HG03469 (cell line): ENCODE results near the gene CDCA3.

Experiments used
- ATAC-seq: cut with Tn5 transposase; IDR thresholded peaks from one replicate; pipeline ENCODE4 v1.9.1; 2021; ENCODE audit warnings: mild to moderate bottlenecking, moderate library complexity, moderate number of reproducible peaks; ENCODE audit not compliant: unreplicated experiment

The CDCA3 gene

DNA sequence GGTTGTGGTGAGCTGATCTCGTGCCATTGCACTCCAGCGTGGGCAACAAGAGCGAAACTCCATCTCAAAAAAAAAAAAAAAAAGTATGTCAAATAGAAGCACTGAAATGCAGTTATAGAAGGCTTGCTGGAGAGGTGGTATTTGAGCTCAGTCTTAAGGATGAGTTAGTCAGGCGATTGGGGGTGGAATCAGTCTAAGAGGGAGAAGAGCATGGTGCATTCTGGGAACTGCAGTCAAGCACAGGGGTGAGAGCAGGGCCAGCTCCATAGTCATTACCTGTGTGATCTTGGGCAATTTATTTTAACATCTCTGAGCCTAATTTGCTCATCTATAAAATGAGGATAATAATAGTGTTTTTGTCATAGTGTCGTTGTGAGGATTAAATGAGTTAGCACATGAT is 16.2 kb downstream of the CDCA3 start:
- no peak for ATAC-seq

DNA sequence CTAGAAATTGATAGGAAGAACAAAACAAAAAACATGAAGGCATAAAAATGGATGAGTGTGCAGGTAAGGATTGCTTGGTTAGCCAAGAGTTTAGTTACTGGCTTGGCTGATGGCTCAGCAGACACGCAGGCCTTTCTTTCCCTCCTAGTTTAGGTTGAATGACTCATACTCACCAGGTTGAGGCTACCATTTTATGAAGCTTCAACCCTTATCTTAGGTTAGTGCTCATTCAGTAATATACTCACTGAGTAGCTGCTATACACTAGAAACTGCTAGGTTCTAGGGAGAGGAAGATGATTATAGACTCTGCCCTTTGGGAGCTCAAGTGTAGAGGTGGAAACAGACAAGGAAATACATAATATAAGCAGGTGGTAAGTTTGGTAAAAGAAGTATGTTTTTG is 16.8 kb downstream of the CDCA3 start:
- no peak for ATAC-seq

DNA sequence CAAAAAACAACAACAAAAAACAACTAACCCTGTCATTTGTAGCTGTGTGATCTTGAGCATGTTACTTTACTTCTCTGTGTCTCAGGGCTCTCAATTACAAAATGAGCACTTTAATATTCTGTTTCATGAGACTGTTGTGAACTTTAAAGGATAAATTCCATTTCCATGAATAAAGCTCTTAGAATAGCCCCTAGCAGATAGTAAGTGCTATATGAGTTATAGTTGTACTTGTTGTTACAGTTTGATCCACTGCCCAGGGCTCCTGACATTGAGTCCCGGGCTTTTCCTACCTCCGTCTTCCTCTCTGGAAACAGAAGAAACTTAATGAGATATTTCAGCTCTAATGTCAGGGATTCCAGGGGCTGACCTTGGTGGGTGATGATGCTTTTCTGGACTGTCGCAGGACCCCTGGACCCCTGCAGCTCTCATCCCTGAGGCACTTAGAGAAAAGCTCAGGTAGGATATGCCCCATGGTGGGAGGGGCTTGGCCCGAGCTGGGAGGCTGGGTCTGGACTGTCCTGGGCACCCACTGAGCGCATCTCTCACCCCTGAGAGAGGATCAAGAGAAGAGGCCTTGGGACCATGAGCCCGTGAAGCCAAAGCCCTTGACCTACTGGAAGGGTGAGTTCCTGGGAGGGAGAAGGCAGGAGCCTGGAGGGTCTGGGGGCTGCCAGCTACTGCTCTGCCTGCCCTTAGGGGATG is 17.7 kb downstream of the CDCA3 start:
- no peak for ATAC-seq

DNA sequence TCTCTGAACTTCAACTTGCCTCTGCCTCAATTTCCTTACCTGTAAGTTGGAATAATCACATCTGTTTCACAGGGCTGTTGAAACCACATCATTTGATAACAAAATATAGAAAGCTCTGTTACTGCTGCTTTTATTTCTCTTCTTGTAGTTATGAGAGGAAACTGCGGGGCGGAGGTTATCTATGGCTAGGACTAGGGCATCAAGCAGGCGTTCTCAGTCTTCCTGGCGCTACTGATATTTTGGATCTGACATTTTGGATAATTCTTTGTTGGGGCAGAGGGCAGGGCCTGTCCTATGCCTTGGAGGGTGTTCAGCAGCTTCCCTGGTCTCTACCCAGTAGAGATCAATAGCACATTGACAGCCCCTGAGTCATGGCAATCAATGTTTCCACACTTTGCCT is 19.0 kb downstream of the CDCA3 start:
- no peak for ATAC-seq

DNA sequence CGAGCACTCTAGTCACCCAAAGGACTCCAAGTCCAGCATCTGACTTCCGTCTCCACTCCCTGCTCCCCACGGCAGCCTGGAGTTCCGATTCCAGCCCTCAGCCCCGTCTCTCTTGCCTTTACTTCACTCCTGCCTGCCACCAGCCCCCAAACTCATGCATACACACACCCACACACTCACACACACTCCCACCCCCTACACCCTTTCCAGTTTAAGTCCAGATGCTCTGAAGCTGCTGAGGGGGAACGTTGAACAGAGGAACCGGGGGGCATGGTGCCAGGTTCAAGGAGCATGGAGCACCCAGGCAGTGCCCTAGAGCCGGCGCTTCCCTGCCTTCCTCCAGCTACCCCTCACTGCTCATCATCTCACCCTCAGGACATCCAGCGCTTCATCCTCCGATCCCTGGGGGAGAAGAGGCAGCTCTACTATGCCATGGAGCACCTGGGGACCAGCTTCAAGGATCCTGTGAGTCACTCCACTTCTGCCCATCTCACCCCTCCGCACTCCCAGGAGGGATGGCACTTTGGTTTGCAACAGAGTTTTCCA is 19.6 kb downstream of the CDCA3 start:
- ATAC-seq = no peak

DNA sequence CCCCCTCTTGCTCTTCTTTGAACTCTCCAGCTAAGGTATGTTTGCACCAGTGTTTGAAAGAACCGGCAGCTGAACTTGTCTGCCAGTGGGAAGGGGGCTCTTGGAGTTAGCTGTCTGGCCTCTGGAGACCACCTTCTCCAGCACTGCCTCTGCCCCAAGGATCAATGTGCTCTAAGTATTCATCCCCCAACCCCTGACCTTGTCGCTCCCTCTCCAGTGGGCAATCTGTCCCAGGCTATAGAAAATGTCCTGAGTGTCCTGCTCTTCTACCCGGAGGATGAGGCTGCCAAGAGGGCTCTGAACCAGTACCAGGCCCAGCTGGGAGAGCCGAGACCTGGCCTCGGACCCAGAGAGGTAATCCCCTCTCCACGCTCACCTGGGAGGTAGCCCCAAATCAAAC is 20.1 kb downstream of the CDCA3 start:
- ATAC-seq = no peak

DNA sequence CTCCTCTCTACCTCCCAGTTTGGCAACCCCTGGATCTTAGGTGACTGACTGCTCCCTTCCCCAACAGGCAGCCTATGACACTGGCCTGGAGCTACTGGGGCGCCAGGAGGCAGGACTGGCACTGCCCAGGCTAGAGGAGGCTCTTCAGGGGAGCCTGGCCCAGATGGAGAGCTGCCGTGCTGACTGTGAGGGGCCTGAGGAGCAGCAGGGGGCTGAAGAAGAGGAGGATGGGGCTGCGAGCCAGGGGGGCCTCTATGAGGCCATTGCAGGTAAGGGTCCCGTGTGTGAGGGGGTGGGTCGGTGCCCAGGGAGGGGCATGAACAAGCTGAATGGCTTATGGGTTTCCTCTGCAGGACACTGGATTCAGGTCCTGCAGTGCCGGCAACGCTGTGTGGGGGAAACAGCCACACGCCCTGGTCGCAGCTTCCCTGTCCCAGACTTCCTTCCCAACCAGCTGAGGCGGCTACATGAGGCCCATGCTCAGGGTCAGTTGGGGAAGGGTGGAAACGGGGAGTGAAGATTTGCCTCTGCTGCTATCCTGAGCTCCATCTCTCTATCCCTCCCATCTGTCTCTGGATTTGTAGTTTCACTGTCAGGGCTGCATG is 20.7 kb downstream of the CDCA3 start:
- ATAC-seq = no peak

DNA sequence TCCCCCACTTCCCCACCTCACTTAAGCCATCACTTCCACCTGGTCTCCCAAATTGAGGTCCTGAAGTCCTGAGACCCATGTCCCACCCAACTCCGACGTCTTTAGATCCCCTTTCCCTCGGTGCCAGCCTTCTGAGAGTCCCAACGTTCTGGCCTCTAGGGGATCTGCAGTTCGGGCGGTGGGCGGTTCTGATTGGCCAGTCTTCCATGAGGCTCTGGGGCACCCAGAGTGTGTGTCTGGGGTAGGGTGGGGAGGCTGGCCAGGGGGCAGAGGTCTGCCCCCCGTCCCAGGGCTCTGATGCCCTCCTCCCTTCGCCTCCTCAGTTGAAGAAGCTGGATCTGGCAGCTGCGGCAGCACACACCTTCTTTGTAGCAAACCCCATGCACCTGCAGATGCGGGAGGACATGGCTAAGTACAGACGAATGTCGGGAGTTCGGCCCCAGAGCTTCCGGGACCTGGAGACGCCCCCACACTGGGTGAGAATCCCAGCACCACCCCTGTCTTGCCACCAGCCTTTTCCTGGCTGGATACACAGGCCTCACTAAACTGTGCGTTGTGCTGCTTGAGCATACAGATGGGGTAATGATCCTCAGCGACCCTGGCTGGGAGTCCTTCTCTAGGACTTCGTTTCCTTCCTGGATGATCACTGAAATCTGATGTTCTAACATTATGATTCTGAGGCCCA is 21.4 kb downstream of the CDCA3 start:
- no peak for ATAC-seq

DNA sequence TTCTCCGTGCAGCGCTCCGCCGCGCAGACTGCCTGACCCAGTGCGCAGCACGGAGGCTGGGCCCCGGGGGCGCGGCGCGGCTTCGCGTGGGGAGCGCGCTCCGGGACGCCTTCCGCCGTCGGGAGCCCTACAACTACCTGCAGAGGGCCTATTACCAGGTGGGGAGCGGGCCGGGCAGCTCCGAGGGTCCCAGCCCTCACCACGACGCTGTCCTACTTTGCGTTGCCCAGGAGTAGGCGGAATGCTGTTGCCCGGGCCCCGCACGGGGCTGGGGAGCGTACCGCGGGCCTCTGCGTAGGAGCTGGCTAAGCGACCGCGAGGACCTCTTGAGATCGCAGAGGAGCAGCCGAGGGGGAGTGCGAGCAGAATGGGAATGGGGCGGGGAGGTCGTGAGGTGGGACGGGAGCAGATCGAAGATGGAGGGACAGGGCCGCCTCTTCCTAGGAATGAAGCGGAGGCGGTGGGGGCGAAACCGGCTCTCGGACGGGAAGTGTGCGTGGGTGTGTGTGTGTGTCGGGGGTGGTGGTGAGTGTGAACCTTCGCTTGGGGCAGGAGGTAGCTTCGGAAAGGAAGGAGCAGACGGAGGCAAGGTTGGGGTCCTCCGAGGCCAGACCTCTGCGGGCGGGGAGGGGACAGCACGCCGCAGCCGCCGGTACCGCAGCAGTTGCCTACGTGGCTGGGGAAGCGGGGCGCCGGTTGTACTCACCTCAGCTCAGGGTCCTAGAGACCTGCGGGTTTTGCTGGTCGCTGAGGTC is 22.1 kb downstream of the CDCA3 start:
- no peak for ATAC-seq

DNA sequence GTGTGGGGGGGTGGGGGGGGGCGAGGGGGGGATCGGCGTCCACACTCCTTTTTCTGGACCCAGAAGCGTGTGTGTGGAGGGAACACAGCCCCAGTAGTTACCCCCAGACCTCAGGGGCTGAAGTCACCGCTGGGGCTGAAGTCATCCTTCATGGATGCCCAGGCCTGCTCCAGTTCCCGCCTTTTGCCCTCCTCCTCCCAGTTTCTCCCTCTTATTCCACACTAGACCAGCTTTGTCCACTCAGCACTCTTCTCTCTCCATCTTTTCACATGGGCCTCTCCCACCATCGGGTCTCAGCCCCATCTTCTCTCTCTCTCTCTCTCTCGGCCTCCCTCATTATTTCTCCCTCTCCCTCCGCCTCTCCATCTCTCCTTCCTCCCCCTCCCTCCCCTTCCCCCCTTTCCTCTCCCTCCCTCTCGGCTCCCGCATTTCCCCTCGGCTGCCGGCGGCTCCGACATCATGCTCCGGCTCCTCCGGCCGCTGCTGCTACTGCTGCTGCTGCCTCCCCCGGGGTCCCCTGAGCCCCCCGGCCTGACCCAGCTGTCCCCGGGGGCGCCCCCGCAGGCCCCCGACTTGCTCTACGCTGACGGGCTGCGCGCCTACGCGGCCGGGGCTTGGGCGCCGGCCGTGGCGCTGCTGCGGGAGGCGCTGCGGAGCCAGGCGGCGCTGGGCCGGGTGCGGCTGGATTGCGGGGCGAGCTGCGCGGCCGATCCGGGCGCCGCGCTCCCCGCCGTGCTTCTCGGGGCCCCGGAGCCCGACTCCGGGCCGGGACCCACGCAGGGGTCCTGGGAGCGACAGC is 22.9 kb downstream of the CDCA3 start, which contains the start of gene P3H3:
P3H3 (plus strand) TSS at position 426 of the 799 bp plus-strand sequence; CDS start at position 460, 34 bp downstream.
- no peak for ATAC-seq

DNA sequence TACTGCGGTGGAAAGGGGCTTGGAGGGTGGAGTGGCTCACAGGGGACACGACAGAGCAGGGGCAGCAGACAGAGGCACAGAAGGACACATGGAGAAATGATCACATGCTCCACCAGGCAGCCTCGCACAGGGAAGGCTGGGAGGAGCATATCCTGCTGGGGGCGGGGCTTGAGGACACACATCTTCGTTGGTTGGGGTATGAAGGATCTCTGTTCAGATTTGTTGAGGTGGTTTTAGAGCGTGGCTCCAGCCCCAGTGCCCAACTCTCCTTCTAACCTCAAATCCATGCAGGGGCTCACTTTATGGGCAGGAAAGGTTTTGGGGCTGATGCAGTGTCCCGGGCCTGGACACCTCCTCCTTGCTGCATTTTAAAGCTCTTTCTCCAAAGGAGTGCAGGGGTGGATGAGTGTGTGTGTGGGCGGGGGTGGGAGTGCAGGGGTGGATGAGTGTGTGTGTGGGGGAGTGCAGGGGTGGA is 23.6 kb downstream of the CDCA3 start:
- ATAC-seq = no peak

DNA sequence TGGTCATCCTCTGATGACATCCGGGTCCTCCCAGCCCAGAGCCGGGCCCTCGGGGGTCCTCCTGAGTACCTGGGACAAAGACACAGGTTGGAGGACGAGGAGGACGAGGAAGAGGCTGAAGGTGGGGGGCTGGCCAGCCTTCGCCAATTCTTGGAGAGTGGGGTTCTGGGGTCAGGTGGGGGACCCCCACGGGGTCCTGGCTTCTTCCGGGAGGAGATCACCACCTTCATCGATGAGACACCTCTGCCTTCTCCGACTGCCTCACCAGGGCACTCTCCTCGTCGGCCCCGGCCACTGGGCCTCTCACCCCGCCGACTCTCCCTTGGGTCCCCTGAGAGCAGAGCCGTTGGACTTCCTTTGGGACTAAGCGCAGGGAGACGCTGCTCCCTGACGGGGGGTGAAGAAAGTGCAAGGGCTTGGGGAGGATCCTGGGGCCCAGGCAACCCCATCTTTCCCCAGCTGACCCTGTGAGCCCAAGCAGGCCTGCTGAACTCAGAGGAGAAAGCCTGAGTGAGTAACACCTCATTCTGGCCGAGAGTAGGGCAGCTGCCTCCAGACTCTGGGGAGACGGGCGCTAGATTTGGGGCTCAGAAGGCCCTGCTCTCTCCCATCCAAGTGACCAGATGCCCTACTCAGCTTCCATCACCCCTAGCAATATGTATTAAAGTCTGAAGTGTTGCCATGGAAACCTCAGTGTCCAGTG is 24.2 kb downstream of the CDCA3 start:
- no peak for ATAC-seq

DNA sequence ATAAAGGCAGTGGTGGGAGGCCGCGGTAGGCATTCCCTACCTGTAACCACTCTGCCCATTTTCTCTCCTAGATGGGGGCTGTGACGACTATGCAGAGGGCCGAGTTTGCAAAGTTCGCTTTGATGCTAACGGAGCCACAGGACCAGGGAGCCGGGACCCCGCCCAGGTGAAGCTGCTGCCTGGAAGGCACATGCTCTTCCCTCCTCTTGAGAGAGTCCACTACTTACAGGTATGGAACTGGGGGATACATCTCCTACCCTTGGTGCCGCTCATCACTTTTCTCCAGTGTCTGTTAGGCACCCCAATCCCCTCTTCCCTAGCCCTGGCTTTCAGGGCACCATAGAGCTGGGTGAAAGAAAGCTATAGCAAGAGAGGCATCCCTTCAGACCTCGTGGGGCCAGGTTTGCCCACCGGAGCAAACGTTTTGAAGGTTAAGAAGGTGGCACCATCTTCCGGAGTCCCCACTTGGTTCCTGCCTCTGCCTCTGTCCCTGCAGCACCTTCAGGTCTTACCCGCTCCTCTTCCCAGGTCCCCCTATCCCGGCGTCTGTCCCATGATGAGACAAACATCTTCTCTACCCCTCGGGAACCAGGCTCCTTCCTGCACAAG is 24.9 kb downstream of the CDCA3 start:
- no peak for ATAC-seq

DNA sequence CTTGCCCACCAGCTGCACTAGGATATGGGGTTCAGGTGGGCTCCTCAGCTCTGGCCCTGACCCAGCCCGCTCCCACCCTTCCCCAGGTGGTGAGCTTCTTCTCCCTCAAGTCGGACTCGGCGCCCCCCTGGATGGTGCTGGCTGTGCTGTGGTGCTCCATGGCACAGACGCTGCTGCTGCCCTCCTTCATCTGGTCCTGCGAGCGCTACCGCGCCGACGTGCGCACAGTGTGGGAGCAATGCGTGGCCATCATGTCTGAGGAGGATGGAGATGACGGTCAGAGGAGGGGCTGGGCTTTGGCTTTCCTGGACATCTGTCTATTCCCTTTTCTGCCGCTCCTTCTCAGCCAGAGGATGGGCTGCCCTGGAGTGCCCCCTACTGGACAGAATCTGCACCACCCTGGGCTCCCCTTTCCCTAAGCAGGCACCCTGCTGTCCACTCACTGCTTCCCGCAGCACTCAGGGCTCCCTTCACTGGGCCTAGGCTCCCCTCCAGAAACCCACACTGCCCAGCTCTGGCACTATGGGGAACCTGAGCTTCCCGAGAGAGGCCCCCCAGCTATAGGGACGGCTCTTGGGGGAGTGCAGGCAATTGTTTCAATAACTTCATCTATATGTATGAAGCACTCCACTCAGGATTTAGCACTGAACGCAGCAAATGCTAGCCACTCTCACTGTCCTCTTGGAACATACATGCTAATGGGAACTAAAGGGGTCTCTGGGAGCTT is 25.5 kb downstream of the CDCA3 start:
- ATAC-seq = no peak

DNA sequence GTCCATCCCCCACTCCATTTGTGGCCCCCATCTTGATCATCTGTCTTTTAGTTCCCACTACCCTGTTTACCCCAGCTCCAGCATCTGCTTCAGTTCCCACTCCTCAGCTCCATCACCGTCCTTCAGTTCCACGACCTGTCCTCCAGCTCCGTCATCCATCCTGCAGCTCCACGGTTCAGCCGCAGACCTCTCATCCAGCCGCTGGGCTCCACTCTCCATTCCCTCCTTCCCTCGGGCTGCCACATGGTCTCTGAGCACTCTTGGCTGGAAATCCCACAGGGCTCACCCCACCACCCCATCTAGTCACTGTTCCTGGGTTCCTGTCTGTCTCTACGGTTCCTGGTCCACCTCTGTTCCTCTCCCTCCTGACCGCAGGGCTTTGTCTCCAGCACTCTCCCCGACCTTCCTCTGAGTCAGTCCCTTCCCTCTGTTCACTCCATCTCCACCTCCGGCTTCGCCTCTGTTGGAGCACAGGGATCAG is 26.1 kb downstream of the CDCA3 start:
- no peak for ATAC-seq

DNA sequence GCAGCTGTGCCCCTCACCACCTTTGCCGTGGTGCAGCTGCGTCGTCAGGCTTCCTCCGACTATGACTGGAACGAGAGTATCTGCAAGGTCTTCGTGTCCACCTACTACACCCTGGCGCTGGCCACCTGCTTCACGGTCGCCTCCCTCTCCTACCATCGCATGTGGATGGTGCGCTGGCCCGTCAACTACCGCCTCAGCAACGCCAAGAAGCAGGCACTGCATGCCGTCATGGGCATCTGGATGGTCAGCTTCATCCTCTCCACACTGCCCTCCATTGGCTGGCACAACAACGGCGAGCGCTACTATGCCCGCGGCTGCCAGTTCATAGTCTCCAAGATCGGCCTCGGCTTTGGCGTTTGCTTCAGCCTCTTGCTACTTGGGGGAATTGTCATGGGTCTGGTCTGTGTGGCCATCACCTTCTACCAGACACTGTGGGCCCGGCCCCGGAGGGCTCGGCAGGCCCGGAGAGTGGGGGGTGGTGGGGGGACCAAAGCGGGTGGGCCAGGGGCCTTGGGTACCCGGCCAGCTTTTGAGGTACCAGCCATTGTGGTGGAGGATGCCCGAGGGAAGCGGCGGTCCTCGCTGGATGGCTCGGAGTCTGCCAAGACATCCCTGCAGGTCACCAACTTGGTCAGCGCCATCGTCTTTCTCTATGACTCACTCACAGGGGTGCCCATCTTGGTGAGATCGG is 26.9 kb downstream of the CDCA3 start:
- ATAC-seq = no peak

DNA sequence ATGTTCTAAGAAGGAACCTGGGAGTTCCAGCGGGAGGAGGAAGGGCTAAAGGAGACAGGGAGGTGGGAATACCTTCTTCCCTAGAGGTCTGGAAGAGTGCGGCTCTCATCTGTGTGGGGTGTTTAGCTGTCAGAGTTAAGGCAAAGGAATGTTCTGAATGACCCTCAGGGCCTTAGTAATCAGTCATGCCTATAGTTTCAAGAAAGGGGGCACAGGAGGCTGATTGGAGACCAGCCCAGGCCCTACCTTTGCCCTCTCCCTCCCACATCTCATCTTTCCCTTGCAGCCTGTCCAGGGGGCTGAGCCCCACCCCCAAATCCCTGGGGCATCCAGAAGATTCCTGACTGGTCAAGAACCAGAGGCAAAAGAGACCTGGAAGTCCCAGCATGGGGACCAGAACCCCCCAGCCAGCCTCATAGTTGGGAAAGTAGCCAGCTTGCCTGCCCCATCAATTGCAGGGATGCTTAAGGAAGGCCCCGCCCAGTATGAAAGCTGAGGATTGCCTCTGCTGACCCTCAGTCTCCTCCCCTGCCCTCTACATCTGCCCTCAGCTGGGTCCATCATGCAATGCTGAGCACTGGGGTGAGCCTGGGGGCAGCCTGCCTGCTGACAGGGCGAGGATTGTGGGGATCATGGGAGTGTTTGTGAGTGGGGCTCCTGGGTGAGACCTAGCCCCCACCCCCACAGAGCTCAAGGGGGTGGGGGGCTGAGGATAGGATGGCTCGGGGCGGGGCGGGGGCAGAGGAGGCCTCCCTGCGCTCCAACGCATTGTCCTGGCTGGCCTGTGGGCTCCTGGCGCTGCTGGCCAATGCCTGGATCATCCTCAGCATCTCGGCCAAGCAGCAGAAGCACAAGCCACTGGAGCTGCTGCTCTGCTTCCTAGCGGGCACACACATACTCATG is 27.7 kb downstream of the CDCA3 start:
- no peak for ATAC-seq
